HFF-Myc (cell line): Measurements from ENCODE around the gene USP22.
"Not testable (repeated sequence)": the region's sequence is repeated elsewhere in the genome, so short reads cannot be mapped to it uniquely, and the experiment has no call there.

ENCODE experiments used
- DNase-seq: peaks from one replicate; pipeline ENCODE4 v3.0.0-alpha.2; 2011; ENCODE audit warnings: low read depth; ENCODE audit errors: extremely low read depth
- H3K4me3 ChIP-seq: replicated peaks from 2 replicates; pipeline ENCODE4 v1.5.1; 2011; ENCODE audit warnings: low read depth, mild to moderate bottlenecking, control low read depth, low read length
- CTCF ChIP-seq: IDR thresholded peaks from 2 replicates; pipeline ENCODE4 v1.5.1; 2012; ENCODE audit warnings: mild to moderate bottlenecking, low read depth, low read length, control low read depth; ENCODE audit errors: missing control alignments

The USP22 gene

GRCh38 chr17:21072745-21073197, 30.0 kb upstream of the USP22 start:
- no peak for TF ChIP-seq CTCF
- H3K4me3 ChIP-seq, result no peak overlapping the region
- DNase-seq, result no peak

- no peak for TF ChIP-seq CTCF
- H3K4me3 ChIP-seq, result no peak overlapping the region
- DNase-seq, result no peak
These were observed 23.6 kb upstream of the USP22 start for GRCh38 chr17:21066394-21066793.

DNA sequence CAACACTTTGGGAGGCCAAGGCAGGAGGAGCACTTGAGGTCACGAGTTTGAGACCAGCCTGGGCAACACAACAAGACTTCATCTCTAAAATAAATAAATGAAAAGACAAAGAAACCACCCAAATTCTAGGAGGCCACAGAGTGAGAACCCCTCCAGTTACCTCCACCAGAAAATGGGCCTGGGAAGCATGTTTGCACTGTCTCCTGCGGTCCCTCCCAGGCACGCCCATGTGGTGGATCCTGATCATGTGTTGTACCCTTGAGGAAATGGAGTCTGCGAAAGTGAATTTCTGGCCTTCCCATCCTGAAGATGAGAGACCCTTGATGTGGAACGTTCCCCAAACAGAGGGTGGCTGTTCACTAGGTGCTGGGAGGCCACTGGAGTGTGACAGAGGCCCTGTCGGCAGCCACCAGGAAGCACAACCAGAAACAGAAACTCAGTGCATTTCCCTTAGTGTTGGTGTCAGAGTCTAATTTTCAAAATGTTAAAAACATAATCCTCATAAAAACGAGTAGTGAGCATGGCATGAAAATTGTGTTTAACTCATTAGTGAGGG, 19.2 kb upstream of the USP22 start:
- no peak overlapping the region for H3K4me3 ChIP-seq
- no peak for TF ChIP-seq CTCF
- DNase-seq, result no peak

DNA sequence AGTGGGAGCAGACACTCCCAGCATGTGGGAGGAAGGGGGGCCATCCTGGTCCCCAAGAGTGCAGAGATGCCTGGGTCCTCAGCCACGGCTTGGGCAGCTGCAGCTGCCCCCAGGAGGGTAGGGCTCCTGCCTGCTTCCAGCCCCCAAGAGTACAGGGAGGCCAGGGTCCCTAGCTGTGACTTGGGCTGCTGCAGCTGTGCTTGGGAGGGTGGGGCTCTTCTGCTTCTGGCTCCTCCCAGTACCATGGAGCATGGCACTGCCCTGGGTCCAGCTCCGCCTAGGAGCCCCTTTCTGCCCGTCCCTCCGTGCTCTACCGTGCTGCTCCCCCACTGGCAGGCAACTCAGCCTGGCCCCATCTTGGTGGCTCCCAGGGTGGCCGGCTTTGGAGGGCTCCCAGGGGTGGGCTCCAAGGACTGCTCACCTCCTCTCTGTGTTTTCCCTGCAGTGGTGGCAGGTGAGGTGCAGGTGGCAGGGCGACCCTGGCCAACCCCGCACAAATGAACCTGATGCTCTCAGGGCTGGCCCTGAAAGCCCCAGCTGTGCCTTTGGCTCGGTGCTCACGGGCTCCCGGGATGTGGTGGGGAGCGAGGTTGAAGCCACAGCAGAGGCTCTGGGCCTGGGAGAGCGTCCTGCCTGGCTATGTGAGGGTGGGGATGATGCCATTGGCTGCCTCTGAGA, 18.5 kb upstream of the USP22 start:
- DNase-seq, result no peak
- TF ChIP-seq CTCF, result no peak
- H3K4me3 ChIP-seq, result no peak overlapping the region

GRCh38 chr17:21059761-21060160, 16.9 kb upstream of the USP22 start:
- DNase-seq, result no peak
- TF ChIP-seq CTCF, result no peak
- H3K4me3 ChIP-seq, result no peak overlapping the region

DNA sequence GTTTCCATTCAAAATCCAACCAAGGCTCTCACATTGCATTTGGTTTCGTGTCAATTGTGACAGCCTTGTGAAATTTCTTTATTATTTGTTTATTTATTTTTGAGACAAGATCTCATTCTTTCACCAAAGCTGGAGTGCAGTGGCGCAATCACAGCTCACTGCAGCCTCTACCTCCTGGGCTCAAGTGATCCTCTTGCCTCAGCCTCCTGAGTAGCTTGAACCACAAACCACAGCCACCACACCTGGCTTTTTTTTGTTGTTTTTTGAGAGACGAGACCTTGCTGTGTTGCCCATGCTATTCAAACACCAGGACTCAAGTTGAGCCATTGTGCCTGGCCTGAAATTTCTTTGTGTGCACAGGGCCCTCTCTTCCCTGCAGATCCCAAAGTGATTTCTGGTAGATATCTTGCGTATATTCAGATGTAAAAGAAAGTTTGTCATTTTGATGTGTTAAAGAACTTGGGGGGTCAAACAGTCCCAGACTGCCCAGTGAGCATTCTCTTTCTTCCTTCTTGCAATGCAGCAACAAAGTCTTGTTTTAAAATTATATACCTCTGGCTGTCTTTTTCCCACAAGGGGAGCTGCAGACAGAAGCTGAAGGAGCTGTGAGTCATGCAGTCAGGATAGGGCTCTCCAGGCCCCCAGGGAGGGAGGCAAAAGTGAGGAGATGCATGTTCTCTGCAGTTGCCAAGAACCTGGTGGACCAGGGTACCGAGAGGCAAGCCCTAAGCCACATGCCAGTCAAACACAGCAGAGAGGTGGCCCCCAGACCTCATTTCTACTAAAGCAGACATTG, 15.5 kb upstream of the USP22 start:
- TF ChIP-seq CTCF, result peak; percentile 10
- DNase-seq, result no peak
- H3K4me3 ChIP-seq, result no peak overlapping the region

- not testable (repeated sequence) for DNase-seq, H3K4me3 ChIP-seq
These were observed 10.2 kb upstream of the USP22 start for GRCh38 chr17:21053056-21053455.
